ENCODE results near the gene HGFAC. TPM values are rescaled to one million over a fixed set of nuclear protein-coding genes. Genes with fewer than 3 reads are reported as not detected.

Gene HGFAC
- total RNA-seq: 1.2 TPM

GRCh38 chr4:3441501-3442459 lies at the start of gene HGFAC:
HGFAC (plus strand) TSS chr4:3441968; CDS start chr4:3442002, 34 bp downstream.

GRCh38 chr4:3462790-3463415 lies 21.1 kb downstream of the HGFAC start, which contains the start of gene DOK7:
DOK7 (plus strand) TSS chr4:3463306; CDS start chr4:3463376, 70 bp downstream.

Other genes with a start within 250 kb of the HGFAC start
- 15.7 TPM for gene MSANTD1, start 192.8 kb upstream of the HGFAC start, total RNA-seq
- gene RGS12, start 148.9 kb upstream of the HGFAC start, total RNA-seq: 70.4 TPM
- 2.5 TPM for gene DOK7, start 21.3 kb downstream of the HGFAC start, total RNA-seq
- 31.6 TPM for gene LRPAP1, start 90.5 kb downstream of the HGFAC start, total RNA-seq